CD14-positive monocyte (primary cell): ENCODE measurements around the gene RAC2. TPM values are rescaled to one million over a fixed set of nuclear protein-coding genes. Genes with fewer than 3 reads are reported as not detected.

ENCODE experiments used
- DNase-seq, 3 donors: peaks; one replicate each; pipeline ENCODE4 v3.0.0-alpha.2; 2011 to 2022
- H2AFZ ChIP-seq: 2 replicates; pipeline ENCODE4 v1.6.0; 2012; ENCODE audit warnings: mild to moderate bottlenecking, low read depth, low read length, inconsistent platforms; ENCODE audit not compliant: insufficient read depth, poor library complexity, severe bottlenecking
- H3K27ac ChIP-seq, 2 donors: 1 replicate in 1 of 2; 2 replicates in 1 of 2; pipeline ENCODE4 v1.5.1; 2012 to 2013; ENCODE audit warnings: low read length in 2 of 2, control low read depth in 1 of 2, inconsistent platforms in 1 of 2, low read depth in 1 of 2, mild to moderate bottlenecking in 1 of 2
- H3K27me3 ChIP-seq, 2 donors: one replicate each; pipeline versions ENCODE4 v1.6.0 to v1.6.1; 2011 to 2013; ENCODE audit warnings: low read length in 2 of 2; ENCODE audit not compliant: control insufficient read depth in 2 of 2, insufficient read depth in 2 of 2
- H3K36me3 ChIP-seq, 2 donors: replicated peaks in 1 of 2; 1 replicate in 1 of 2; 2 replicates in 1 of 2; pipeline versions ENCODE4 v1.5.1 to v1.6.1; 2012 to 2013; ENCODE audit warnings: low read length in 2 of 2, control low read depth in 1 of 2, inconsistent platforms in 1 of 2, mild to moderate bottlenecking in 1 of 2; ENCODE audit not compliant: insufficient read depth in 2 of 2, control insufficient read depth in 1 of 2
- H3K4me1 ChIP-seq, 2 donors: 1 replicate in 1 of 2; 2 replicates in 1 of 2; pipeline versions ENCODE4 v1.5.1 to v1.6.1; 2012 to 2013; ENCODE audit warnings: low read length in 2 of 2, control low read depth in 1 of 2, inconsistent platforms in 1 of 2, mild to moderate bottlenecking in 1 of 2, moderate library complexity in 1 of 2; ENCODE audit not compliant: insufficient read depth in 2 of 2, control insufficient read depth in 1 of 2
- H3K4me2 ChIP-seq: replicated peaks from 2 replicates; pipeline ENCODE3; 2012; ENCODE audit warnings: low read length, moderate library complexity, mild to moderate bottlenecking; ENCODE audit not compliant: poor library complexity, severe bottlenecking; ENCODE audit errors: extremely low read depth
- H3K4me3 ChIP-seq, 3 experiments: fragments of 200-600 bp in 1 of 3; sonication (generic) in 1 of 3; replicated peaks in 1 of 3; 1 replicate in 2 of 3; 2 replicates in 1 of 3; pipeline ENCODE4 v1.5.1; 2011 to 2013; ENCODE audit warnings: low read length in 3 of 3, mild to moderate bottlenecking in 3 of 3, control low read depth in 2 of 3, low read depth in 2 of 3, inconsistent platforms in 1 of 3, moderate library complexity in 1 of 3
- H3K79me2 ChIP-seq: 2 replicates; pipeline ENCODE4 v1.6.0; 2012; ENCODE audit warnings: mild to moderate bottlenecking, control low read depth, inconsistent platforms, low read length, moderate library complexity; ENCODE audit not compliant: insufficient read depth
- H3K9ac ChIP-seq: 2 replicates; pipeline ENCODE4 v1.6.0; 2017; ENCODE audit warnings: low read length, mild to moderate bottlenecking; ENCODE audit not compliant: insufficient read depth, poor library complexity, severe bottlenecking
- H3K9me3 ChIP-seq, 2 donors: replicated peaks in 1 of 2; 1 replicate in 1 of 2; 2 replicates in 1 of 2; pipeline versions ENCODE4 v1.5.1 to v1.6.1; 2012 to 2013; ENCODE audit warnings: low read length in 2 of 2, control low read depth in 1 of 2; ENCODE audit not compliant: control insufficient read depth in 1 of 2, insufficient read depth in 1 of 2
- H4K20me1 ChIP-seq: 2 replicates; pipeline ENCODE4 v1.6.0; 2012; ENCODE audit warnings: mild to moderate bottlenecking, low read length, control low read depth, moderate library complexity; ENCODE audit not compliant: insufficient read depth
- H3K27ac Mint-ChIP-seq, 7 donors: one replicate each; pipeline ENCODE4 v1.8.0; 2020; ENCODE audit warnings: mild to moderate bottlenecking in 7 of 7, mixed read lengths in 7 of 7, moderate library complexity in 6 of 7, inconsistent platforms in 2 of 7
- H3K27me3 Mint-ChIP-seq, 3 donors: one replicate each; pipeline ENCODE4 v1.8.0; 2021 to 2022; ENCODE audit warnings: low read depth in 3 of 3, mild to moderate bottlenecking in 3 of 3, mixed read lengths in 3 of 3, moderate library complexity in 3 of 3, inconsistent platforms in 1 of 3
- H3K36me3 Mint-ChIP-seq, 2 donors: one replicate each; pipeline ENCODE4 v1.8.0; 2020; ENCODE audit warnings: mixed read lengths in 2 of 2, inconsistent platforms in 1 of 2, mild to moderate bottlenecking in 1 of 2
- H3K4me1 Mint-ChIP-seq: one replicate; pipeline ENCODE4 v1.8.0; 2020; ENCODE audit warnings: mild to moderate bottlenecking, mixed read lengths
- H3K4me3 Mint-ChIP-seq, 2 donors: one replicate each; pipeline ENCODE4 v1.8.0; 2020; ENCODE audit warnings: mild to moderate bottlenecking in 2 of 2, mixed read lengths in 2 of 2, moderate library complexity in 1 of 2
- H3K9me3 Mint-ChIP-seq, 7 donors: one replicate each; pipeline ENCODE4 v1.8.0; 2020 to 2022; ENCODE audit warnings: mixed read lengths in 7 of 7, mild to moderate bottlenecking in 6 of 7, moderate library complexity in 6 of 7, inconsistent platforms in 2 of 7
- WGBS: methylation state at CpG from one replicate; pipeline ENCODE4 v1.1.5; 2013; ENCODE audit warnings: missing lambda C conversion rate; ENCODE audit not compliant: insufficient coverage; 5-methylcytosine and 5-hydroxymethylcytosine counted together
- intact Hi-C, 2 donors: fragments of 100-400 bp; cut with micrococcal nuclease; formaldehyde crosslinking; loops; one replicate each; pipeline versions ENCODE4 v1.15.0 to v1.15.1; 2023
- polyA plus RNA-seq, 3 donors: library from polyadenylated mRNA; depleted of rRNA in 1 of 3; unstranded in 2 of 3; stranded (reverse) in 1 of 3; fragments of 300-500 nt in 2 of 3; fragments of >200 nt in 1 of 3; fragmentation: Illumina TruSeq in 2 of 3; gene quantifications; 1 replicate in 2 of 3; 2 replicates in 1 of 3; pipeline ENCODE4 v1.2.3, GENCODE V29; 2012 to 2021
- TF ChIP-seq, protein P1 (sequence below): fragments of 200-600 bp; IDR thresholded peaks from one replicate; pipeline ENCODE4 v1.8.0; 2022; ENCODE audit warnings: antibody characterized with exemption, mild to moderate bottlenecking

RAC2 gene
- polyA plus RNA-seq, 3 donors = 360 to 529 (median 526) TPM

DNA sequence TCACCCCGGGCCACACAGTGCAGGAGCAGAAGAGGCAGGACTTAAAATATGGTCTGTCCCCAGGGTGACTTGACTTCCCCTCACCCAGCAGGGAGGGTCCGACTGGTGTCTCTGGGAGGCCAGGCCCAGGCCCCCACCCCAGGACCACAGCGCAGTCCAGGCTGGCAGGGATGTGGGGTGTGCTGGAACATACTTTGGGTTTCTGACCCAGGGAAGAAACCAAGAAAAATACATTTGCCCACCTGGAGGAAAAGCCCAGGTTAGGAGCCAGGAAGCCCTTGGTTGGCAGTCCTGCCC is 61.2 kb downstream of the RAC2 start:
- no peak overlapping the region for H3K27ac Mint-ChIP-seq
- no peak overlapping the region for H3K27ac ChIP-seq
- TF ChIP-seq, protein P1, sequence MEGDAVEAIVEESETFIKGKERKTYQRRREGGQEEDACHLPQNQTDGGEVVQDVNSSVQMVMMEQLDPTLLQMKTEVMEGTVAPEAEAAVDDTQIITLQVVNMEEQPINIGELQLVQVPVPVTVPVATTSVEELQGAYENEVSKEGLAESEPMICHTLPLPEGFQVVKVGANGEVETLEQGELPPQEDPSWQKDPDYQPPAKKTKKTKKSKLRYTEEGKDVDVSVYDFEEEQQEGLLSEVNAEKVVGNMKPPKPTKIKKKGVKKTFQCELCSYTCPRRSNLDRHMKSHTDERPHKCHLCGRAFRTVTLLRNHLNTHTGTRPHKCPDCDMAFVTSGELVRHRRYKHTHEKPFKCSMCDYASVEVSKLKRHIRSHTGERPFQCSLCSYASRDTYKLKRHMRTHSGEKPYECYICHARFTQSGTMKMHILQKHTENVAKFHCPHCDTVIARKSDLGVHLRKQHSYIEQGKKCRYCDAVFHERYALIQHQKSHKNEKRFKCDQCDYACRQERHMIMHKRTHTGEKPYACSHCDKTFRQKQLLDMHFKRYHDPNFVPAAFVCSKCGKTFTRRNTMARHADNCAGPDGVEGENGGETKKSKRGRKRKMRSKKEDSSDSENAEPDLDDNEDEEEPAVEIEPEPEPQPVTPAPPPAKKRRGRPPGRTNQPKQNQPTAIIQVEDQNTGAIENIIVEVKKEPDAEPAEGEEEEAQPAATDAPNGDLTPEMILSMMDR = no peak

DNA sequence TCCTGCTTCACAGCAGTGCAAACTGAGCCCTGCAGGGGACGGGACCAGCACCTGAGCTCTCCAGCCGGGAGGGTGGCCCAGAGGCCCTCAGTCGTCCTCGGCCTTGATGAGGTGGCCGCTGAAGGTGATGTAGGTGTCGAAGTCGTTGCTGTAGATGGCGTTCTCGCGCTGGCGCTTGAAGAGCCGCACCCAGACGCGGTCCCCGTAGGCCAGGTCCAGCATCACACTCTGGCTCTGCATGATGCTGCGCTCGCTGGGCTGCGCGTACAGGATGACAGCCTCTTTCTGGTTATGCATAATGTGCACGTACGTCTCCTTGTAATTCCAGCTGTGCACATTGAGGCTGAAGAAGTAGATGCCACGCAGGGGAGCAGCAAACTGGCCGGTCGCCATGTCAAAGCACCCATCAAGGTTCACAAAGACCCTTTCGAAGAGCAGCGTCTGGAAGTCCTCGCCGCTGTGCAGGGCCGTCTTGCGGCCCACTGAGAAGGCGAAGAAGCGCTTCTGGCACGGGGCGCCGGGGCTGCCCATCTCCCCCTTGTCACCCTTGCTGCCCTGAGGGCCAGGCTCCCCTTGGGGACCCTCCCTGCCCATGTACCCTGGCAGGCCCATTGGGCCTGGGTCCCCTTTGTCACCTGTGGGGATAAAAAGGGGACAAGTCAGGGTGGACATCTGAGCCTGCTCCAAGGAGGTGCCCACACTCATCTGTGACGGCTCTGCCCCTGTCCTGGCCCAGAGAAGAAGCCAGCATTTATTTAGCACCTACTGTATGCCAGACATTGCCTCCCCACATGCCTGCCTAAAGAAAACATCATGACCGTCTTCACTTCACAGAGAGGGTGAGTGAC is 61.7 kb downstream of the RAC2 start:
- intact Hi-C loops = no loop called here
- no peak overlapping the region for H3K27ac ChIP-seq
- H4K20me1 ChIP-seq = no peaks in the 10 kb centered on the region
- Mint-ChIP-seq H3K4me1 (peaks cover 25% of the 10 kb centered on the region), H3K4me3 (no peak overlapping the region), H3K36me3 (peaks cover 0 to 4% of the 10 kb centered on the region in 2 donors), H3K27me3 (peaks cover 9 to 13% (median 9%) of the 10 kb centered on the region in 3 donors), H3K9me3 (peaks cover 0 to 3% (median 0%) of the 10 kb centered on the region in 7 donors), H3K27ac (no peak overlapping the region)
- TF ChIP-seq, protein P1 = no peak
- H3K27me3 ChIP-seq = no peaks in the 10 kb centered on the region
- no peaks in the 10 kb centered on the region for H3K79me2 ChIP-seq
- H3K36me3 ChIP-seq = no peaks in the 10 kb centered on the region
- no peak for DNase-seq
- WGBS = 96% methylated on average over 35 of the region's 37 CpGs
- no peak overlapping the region for H3K9ac ChIP-seq
- H3K4me3 ChIP-seq = no peak overlapping the region
- no peak overlapping the region for H3K4me2 ChIP-seq
- H2AFZ ChIP-seq = no peak overlapping the region
- H3K4me1 ChIP-seq = peaks cover 18 to 23% of the 10 kb centered on the region in 2 donors
- no peaks in the 10 kb centered on the region for H3K9me3 ChIP-seq

More for the DNA sequence above, 61.2 kb downstream of the RAC2 start:
- intact Hi-C loops = no loop called here
- no peak overlapping the region for H3K4me3 ChIP-seq
- H3K4me1 ChIP-seq = peaks cover 15 to 18% of the 10 kb centered on the region in 2 donors
- Mint-ChIP-seq H3K9me3 (peaks cover 0 to 3% (median 0%) of the 10 kb centered on the region in 7 donors), H3K4me1 (peaks cover 24% of the 10 kb centered on the region), H3K36me3 (peaks cover 0 to under 1% of the 10 kb centered on the region in 2 donors), H3K27me3 (peaks cover 10 to 14% (median 13%) of the 10 kb centered on the region in 3 donors), H3K4me3 (no peak overlapping the region)
- H3K9me3 ChIP-seq = no peaks in the 10 kb centered on the region
- H4K20me1 ChIP-seq = no peaks in the 10 kb centered on the region
- no peak for DNase-seq
- no peak overlapping the region for H2AFZ ChIP-seq
- no peak overlapping the region for H3K9ac ChIP-seq
- peaks cover 0 to 3% of the 10 kb centered on the region in 2 donors for H3K27me3 ChIP-seq
- H3K79me2 ChIP-seq = no peaks in the 10 kb centered on the region
- H3K4me2 ChIP-seq = no peak overlapping the region
- WGBS = no CpG with 5 or more reads among the region's 3 CpGs
- H3K36me3 ChIP-seq = no peaks in the 10 kb centered on the region
